ENCODE measurements around the gene INO80B.
"Not testable (repeated sequence)": the region's sequence is repeated elsewhere in the genome, so short reads cannot be mapped to it uniquely, and the experiment has no call there.

Gene INO80B

GRCh38 chr2:74458132-74458937 is 3.4 kb downstream of the INO80B start, which contains the start of gene WBP1:
Gene WBP1, plus strand, starts transcription at chr2:74458438. Its CDS starts 165 bp downstream, at chr2:74458603.
- peak; percentile 97 for FAIRE-seq
- TF ChIP-seq TAF1 (IDR thresholded peaks at IDR 0.05; ENCODE audit: borderline replicate concordance, low read depth, low read length), result 0 out of 2 replicates have a peak, but pooled peaks have one; percentile 47
- 0 out of 2 replicates have a peak, but pooled peaks have one; percentile 33 for TF ChIP-seq POLR2AphosphoS5 (IDR thresholded peaks at IDR 0.05; ENCODE audit: low read depth, low read length)
- TF ChIP-seq POLR2A (IDR thresholded peaks at IDR 0.05; ENCODE audit: low read depth, low read length), result peak; percentile 49; the same call in 1 of the 2 replicates
- peak; percentile 88 for DNase-seq (ENCODE audit: insufficient read length)

GRCh38 chr2:74458938-74459363 is 4.1 kb downstream of the INO80B start:
- FAIRE-seq, result no peak
- no peak for DNase-seq (ENCODE audit: insufficient read length)

GRCh38 chr2:74459503-74460118 is 4.7 kb downstream of the INO80B start:
- DNase-seq (ENCODE audit: insufficient read length); FAIRE-seq: not testable (repeated sequence)

More at GRCh38 chr2:74458938-74459363, 4.1 kb downstream of the INO80B start:
- TF ChIP-seq POLR2AphosphoS5 (IDR thresholded peaks at IDR 0.05; ENCODE audit: low read depth, low read length) (no peak), TAF1 (IDR thresholded peaks at IDR 0.05; ENCODE audit: borderline replicate concordance, low read depth, low read length) (no peak), POLR2A (IDR thresholded peaks at IDR 0.05; ENCODE audit: low read depth, low read length) (no peak)

GRCh38 chr2:74460187-74460586 is 5.3 kb downstream of the INO80B start:
- DNase-seq (ENCODE audit: insufficient read length); FAIRE-seq: not testable (repeated sequence)

- DNase-seq (ENCODE audit: insufficient read length) (no peak), FAIRE-seq (no peak)
- TF ChIP-seq POLR2A (IDR thresholded peaks at IDR 0.05; ENCODE audit: low read depth, low read length), result 0 out of 2 replicates have a peak, but pooled peaks have one; percentile 19
- no peak for TF ChIP-seq POLR2AphosphoS5 (IDR thresholded peaks at IDR 0.05; ENCODE audit: low read depth, low read length)
Measured at GRCh38 chr2:74461187-74462053, 6.5 kb downstream of the INO80B start.

- DNase-seq (ENCODE audit: insufficient read length), result no peak
Measured at GRCh38 chr2:74462054-74462785, 7.3 kb downstream of the INO80B start.

GRCh38 chr2:74462786-74463105 is 7.9 kb downstream of the INO80B start:
- no peak for TF ChIP-seq POLR2A (IDR thresholded peaks at IDR 0.05; ENCODE audit: low read depth, low read length)
- TF ChIP-seq POLR2AphosphoS5 (IDR thresholded peaks at IDR 0.05; ENCODE audit: low read depth, low read length), result no peak
- TF ChIP-seq TAF1 (IDR thresholded peaks at IDR 0.05; ENCODE audit: borderline replicate concordance, low read depth, low read length), result no peak
- FAIRE-seq, result no peak
- DNase-seq (ENCODE audit: insufficient read length), result no peak

More at GRCh38 chr2:74462054-74462785, 7.3 kb downstream of the INO80B start:
- TF ChIP-seq POLR2AphosphoS5 (IDR thresholded peaks at IDR 0.05; ENCODE audit: low read depth, low read length) (no peak), TAF1 (IDR thresholded peaks at IDR 0.05; ENCODE audit: borderline replicate concordance, low read depth, low read length) (no peak), POLR2A (IDR thresholded peaks at IDR 0.05; ENCODE audit: low read depth, low read length) (no peak)
- no peak for FAIRE-seq

GRCh38 chr2:74464406-74464805 is 9.5 kb downstream of the INO80B start:
- DNase-seq (ENCODE audit: insufficient read length), result no peak
- FAIRE-seq, result no peak
- no peak for TF ChIP-seq POLR2A (IDR thresholded peaks at IDR 0.05; ENCODE audit: low read depth, low read length)
- TF ChIP-seq TAF1 (IDR thresholded peaks at IDR 0.05; ENCODE audit: borderline replicate concordance, low read depth, low read length), result no peak
- no peak for TF ChIP-seq POLR2AphosphoS5 (IDR thresholded peaks at IDR 0.05; ENCODE audit: low read depth, low read length)

GRCh38 chr2:74470742-74471141 is 15.9 kb downstream of the INO80B start:
- not testable (repeated sequence) for FAIRE-seq; DNase-seq (ENCODE audit: insufficient read length)

- no peak for FAIRE-seq
- no peak for TF ChIP-seq TAF1 (IDR thresholded peaks at IDR 0.05; ENCODE audit: borderline replicate concordance, low read depth, low read length)
- TF ChIP-seq POLR2AphosphoS5 (IDR thresholded peaks at IDR 0.05; ENCODE audit: low read depth, low read length), result no peak
- TF ChIP-seq POLR2A (IDR thresholded peaks at IDR 0.05; ENCODE audit: low read depth, low read length), result no peak
- DNase-seq (ENCODE audit: insufficient read length), result no peak
Measured at GRCh38 chr2:74471332-74472065, 16.6 kb downstream of the INO80B start.

All from GM12892 (cell line).